Endothelial cell of umbilical vein (primary cell): ENCODE results near the gene USP48. TPM values are rescaled to one million over a fixed set of nuclear protein-coding genes. Genes with fewer than 3 reads are reported as not detected.

Experiments
- BruUV-seq: library from RNA; stranded (reverse); fragments of 400-500 nt; replicated peaks from 2 replicates; lab custom pipeline; 2021; lab: Mats Ljungman, UMichigan
- CTCF ChIA-PET: fragments of 300-600, 350-600 bp; sonication (Branson Sonifier 250); formaldehyde crosslinking; loops from one replicate; lab custom pipeline; 2021; ENCODE audit warnings: antibody characterized with exemption, inconsistent platforms; lab: Charles Lee
- POLR2A ChIA-PET: fragments of 300-600, 350-600 bp; sonication (Branson Sonifier 250); formaldehyde crosslinking; loops from one replicate; lab custom pipeline; 2021; ENCODE audit warnings: antibody characterized with exemption, inconsistent platforms; lab: Charles Lee
- DNase-seq: peaks from one replicate; pipeline ENCODE4 v3.0.0-alpha.2; 2011; ENCODE audit warnings: low read depth, low spot score
- FAIRE-seq: peaks from 2 replicates; lab custom pipeline; 2011; peaks lifted over from hg19 to GRCh38; lab: Jason Lieb, UNC
- H2AFZ ChIP-seq: 2 replicates; pipeline ENCODE4 v1.6.0; 2012; ENCODE audit warnings: low read depth, low read length, control low read depth, inconsistent platforms
- H3K27ac ChIP-seq: 2 replicates; pipeline ENCODE4 v1.5.1; 2011; ENCODE audit warnings: low read depth, mild to moderate bottlenecking, control low read depth, low read length, moderate library complexity; ENCODE audit not compliant: insufficient read depth
- H3K27me3 ChIP-seq, 2 experiments: 2 replicates each; pipeline versions ENCODE4 v1.6.0 to v1.6.1; 2011; ENCODE audit warnings: low read length in 2 of 2, mixed read lengths in 1 of 2; ENCODE audit not compliant: control insufficient read depth in 2 of 2, insufficient read depth in 2 of 2
- H3K36me3 ChIP-seq, 2 experiments: 2 replicates in 1 of 2; 3 replicates in 1 of 2; pipeline ENCODE4 v1.5.1; 2011; ENCODE audit warnings: low read length in 2 of 2, mild to moderate bottlenecking in 1 of 2, moderate library complexity in 1 of 2; ENCODE audit not compliant: control insufficient read depth in 2 of 2, insufficient read depth in 2 of 2; ENCODE audit errors: extremely low read depth in 1 of 2
- H3K4me1 ChIP-seq: 3 replicates; pipeline ENCODE4 v1.5.1; 2011; ENCODE audit warnings: mild to moderate bottlenecking, low read length; ENCODE audit not compliant: control insufficient read depth, insufficient read depth; ENCODE audit errors: extremely low read depth
- H3K4me2 ChIP-seq: 2 replicates; pipeline ENCODE4 v1.6.1; 2011; ENCODE audit warnings: low read length, control low read depth, mixed read lengths; ENCODE audit not compliant: insufficient read depth
- H3K4me3 ChIP-seq, 3 experiments: fragments of 200-600 bp in 1 of 3; sonication (generic), shearing (Covaris generic) in 1 of 3; replicated peaks in 1 of 3; 2 replicates each; pipeline ENCODE4 v1.5.1; 2011 to 2016; ENCODE audit warnings: control low read depth in 3 of 3, low read length in 3 of 3, mild to moderate bottlenecking in 2 of 3, inconsistent platforms in 1 of 3, low read depth in 1 of 3, moderate library complexity in 1 of 3; ENCODE audit not compliant: insufficient read depth in 1 of 3
- H3K79me2 ChIP-seq: 2 replicates; pipeline ENCODE4 v1.6.0; 2012; ENCODE audit warnings: low read length, inconsistent platforms; ENCODE audit not compliant: control insufficient read depth, insufficient read depth
- H3K9ac ChIP-seq: replicated peaks from 2 replicates; pipeline ENCODE3; 2011; ENCODE audit warnings: low read length, control low read depth; ENCODE audit not compliant: insufficient read depth; ENCODE audit errors: extremely low read depth
- H3K9me1 ChIP-seq: replicated peaks from 3 replicates; pipeline ENCODE4 v1.6.0; 2011; ENCODE audit warnings: mild to moderate bottlenecking, low read length; ENCODE audit not compliant: control insufficient read depth, insufficient read depth; ENCODE audit errors: extremely low read depth
- H3K9me3 ChIP-seq: replicated peaks from 2 replicates; pipeline ENCODE4 v1.5.1; 2012; ENCODE audit warnings: low read length, inconsistent platforms; ENCODE audit not compliant: control insufficient read depth, insufficient read depth
- H4K20me1 ChIP-seq: replicated peaks from 2 replicates; pipeline ENCODE3; 2011; ENCODE audit warnings: mild to moderate bottlenecking, low read length; ENCODE audit not compliant: control insufficient read depth, insufficient read depth; ENCODE audit errors: extremely low read depth
- EZH2 ChIP-seq: IDR thresholded peaks from 2 replicates; pipeline ENCODE4 v1.6.1; 2012; ENCODE audit warnings: borderline replicate concordance, low read depth, mild to moderate bottlenecking, moderate library complexity, low read length, inconsistent platforms; ENCODE audit not compliant: severe bottlenecking
- FOS ChIP-seq: IDR thresholded peaks from 2 replicates; pipeline ENCODE4 v1.6.1; 2011; ENCODE audit warnings: mild to moderate bottlenecking, low read length, moderate library complexity, borderline replicate concordance; ENCODE audit not compliant: insufficient read depth
- GATA2 ChIP-seq: IDR thresholded peaks from 2 replicates; pipeline ENCODE4 v1.7.0; 2011; ENCODE audit warnings: low read depth, mild to moderate bottlenecking, moderate library complexity, mixed read lengths, low read length; ENCODE audit not compliant: insufficient read length, insufficient read depth
- JUN ChIP-seq: IDR thresholded peaks from 2 replicates; pipeline ENCODE4 v1.6.1; 2011; ENCODE audit warnings: borderline replicate concordance, low read depth; ENCODE audit not compliant: insufficient read length, insufficient read depth
- MAX ChIP-seq: IDR thresholded peaks from 2 replicates; pipeline ENCODE4 v1.6.1; 2011; ENCODE audit not compliant: insufficient read depth, insufficient read length
- MYC ChIP-seq: IDR thresholded peaks from one replicate; pipeline ENCODE4 v1.6.1; 2011; ENCODE audit warnings: mild to moderate bottlenecking, low read depth, low read length
- POLR2A ChIP-seq: IDR thresholded peaks from 2 replicates; pipeline ENCODE4 v1.6.1; 2012; ENCODE audit warnings: low read depth, mild to moderate bottlenecking, control low read depth, low read length
- POLR2AphosphoS5 ChIP-seq: IDR thresholded peaks from 2 replicates; pipeline ENCODE4 v1.6.1; 2012; ENCODE audit warnings: low read depth, mild to moderate bottlenecking, control low read depth, low read length, moderate library complexity; ENCODE audit not compliant: insufficient read depth
- dilution Hi-C: fragments of 300-500 bp; cut with MboI; formaldehyde crosslinking; loops from one replicate; pipeline ENCODE4 v1.15.0; 2019; ENCODE audit warnings: low sequenced_read_pairs; ENCODE audit not compliant: extremely low pct_ligation_motif_present
- intact Hi-C: fragments of 100-400 bp; cut with micrococcal nuclease; formaldehyde crosslinking; loops from one replicate; pipeline ENCODE4 v1.10.0; 2022
- polyA plus RNA-seq, 4 experiments: library from polyadenylated mRNA; depleted of rRNA in 3 of 4; stranded (reverse) in 3 of 4; unstranded in 1 of 4; fragments of >200 nt; gene quantifications; 2 replicates each; pipeline versions ENCODE4 v1.2.1 to v1.2.3, GENCODE V29; 2011 to 2012; ENCODE audit warnings: missing spikeins in 1 of 4
- total RNA-seq: library from RNA; stranded (reverse); gene quantifications from 2 replicates; pipeline ENCODE4 v1.2.3, GENCODE V29; 2021
- TF ChIP-seq, protein P1 (sequence below), 2 donors: IDR thresholded peaks; 1 replicate in 1 of 2; 2 replicates in 1 of 2; pipeline ENCODE4 v1.5.1; 2011; ENCODE audit warnings: low read length in 2 of 2, mild to moderate bottlenecking in 2 of 2, moderate library complexity in 2 of 2, control low read depth in 1 of 2, inconsistent platforms in 1 of 2, low read depth in 1 of 2; ENCODE audit not compliant: insufficient read depth in 1 of 2; ENCODE audit errors: extremely low read depth in 1 of 2

Gene USP48
- total and polyA plus RNA-seq, 2 donors (not counting 3 experiments of a cell fraction or from before 2014, with no cell fraction given) = 27.2 to 149 TPM

DNA sequence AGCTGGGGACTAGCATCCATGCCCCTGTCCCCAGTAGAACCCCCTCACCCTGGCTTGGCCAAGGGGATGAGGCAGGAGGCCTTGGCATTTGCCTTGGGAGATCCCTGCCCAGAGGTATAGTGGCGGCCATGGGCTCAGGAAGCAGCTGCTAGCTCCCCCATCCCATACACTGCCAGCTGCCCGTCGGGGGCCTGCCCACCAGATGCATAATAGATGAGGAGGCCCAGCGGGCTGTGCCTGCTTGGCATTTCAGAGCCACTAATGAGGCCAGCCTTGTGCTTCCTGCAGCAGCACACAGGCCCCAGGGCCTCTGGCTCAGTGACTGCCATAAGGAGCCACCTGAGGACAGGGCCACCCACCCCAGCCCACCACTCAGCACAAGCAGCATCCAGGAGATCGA is 137.4 kb downstream of the USP48 start:
- no peak for DNase-seq
- TF ChIP-seq JUN = no peak
- no peak for TF ChIP-seq MYC
- no peak for TF ChIP-seq GATA2
- TF ChIP-seq POLR2A = no peak
- TF ChIP-seq FOS = no peak
- no peak for TF ChIP-seq POLR2AphosphoS5
- TF ChIP-seq MAX = no peak

GRCh38 chr1:21644906-21645305 is 138.0 kb downstream of the USP48 start:
- TF ChIP-seq JUN (no peak), MYC (no peak), POLR2AphosphoS5 (no peak), EZH2 (no peak), MAX (no peak), FOS (no peak), POLR2A (no peak), GATA2 (no peak)
- TF ChIP-seq, protein P1, sequence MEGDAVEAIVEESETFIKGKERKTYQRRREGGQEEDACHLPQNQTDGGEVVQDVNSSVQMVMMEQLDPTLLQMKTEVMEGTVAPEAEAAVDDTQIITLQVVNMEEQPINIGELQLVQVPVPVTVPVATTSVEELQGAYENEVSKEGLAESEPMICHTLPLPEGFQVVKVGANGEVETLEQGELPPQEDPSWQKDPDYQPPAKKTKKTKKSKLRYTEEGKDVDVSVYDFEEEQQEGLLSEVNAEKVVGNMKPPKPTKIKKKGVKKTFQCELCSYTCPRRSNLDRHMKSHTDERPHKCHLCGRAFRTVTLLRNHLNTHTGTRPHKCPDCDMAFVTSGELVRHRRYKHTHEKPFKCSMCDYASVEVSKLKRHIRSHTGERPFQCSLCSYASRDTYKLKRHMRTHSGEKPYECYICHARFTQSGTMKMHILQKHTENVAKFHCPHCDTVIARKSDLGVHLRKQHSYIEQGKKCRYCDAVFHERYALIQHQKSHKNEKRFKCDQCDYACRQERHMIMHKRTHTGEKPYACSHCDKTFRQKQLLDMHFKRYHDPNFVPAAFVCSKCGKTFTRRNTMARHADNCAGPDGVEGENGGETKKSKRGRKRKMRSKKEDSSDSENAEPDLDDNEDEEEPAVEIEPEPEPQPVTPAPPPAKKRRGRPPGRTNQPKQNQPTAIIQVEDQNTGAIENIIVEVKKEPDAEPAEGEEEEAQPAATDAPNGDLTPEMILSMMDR (IDR thresholded peaks at IDR 0.05; ENCODE audit: extremely low read depth in 1 of 2, insufficient read depth in 1 of 2, low read depth in 1 of 2, low read length in 2 of 2) = no peak

More for the DNA sequence above, 137.4 kb downstream of the USP48 start:
- H3K9me1 ChIP-seq = no peaks in the 10 kb centered on the region
- BruUV-seq = no TSS peak
- H3K9ac ChIP-seq = no peak overlapping the region
- H3K4me1 ChIP-seq = no peaks in the 10 kb centered on the region
- dilution Hi-C loops = no loop called here
- H4K20me1 ChIP-seq = no peaks in the 10 kb centered on the region
- H3K9me3 ChIP-seq = no peaks in the 10 kb centered on the region
- H2AFZ ChIP-seq = no peak overlapping the region
- no peaks in the 10 kb centered on the region for H3K79me2 ChIP-seq
- ChIA-PET CTCF (interaction anchor here (1.1 to 7.2 kb wide), 3 partner anchors 14 to 275 kb away, joined by 3 to 34 read pairs (median 5); no protein-coding TSS in a partner anchor), POLR2A (no interaction called here)
- no peak overlapping the region for H3K4me2 ChIP-seq
- peaks cover 0 to 2% of the 10 kb centered on the region in 2 experiments for H3K27me3 ChIP-seq
- H3K27ac ChIP-seq = no peak overlapping the region
- intact Hi-C loops = no loop called here
- no peak overlapping the region for H3K4me3 ChIP-seq
- FAIRE-seq = no peak
- no peaks in the 10 kb centered on the region for H3K36me3 ChIP-seq

More at GRCh38 chr1:21644906-21645305, 138.0 kb downstream of the USP48 start:
- DNase-seq = no peak
- no peak overlapping the region for H3K4me3 ChIP-seq
- H3K79me2 ChIP-seq = no peaks in the 10 kb centered on the region
- H3K27me3 ChIP-seq = peaks cover 0 to 5% of the 10 kb centered on the region in 2 experiments
- H3K9me1 ChIP-seq = no peaks in the 10 kb centered on the region
- H3K4me2 ChIP-seq = no peak overlapping the region
- BruUV-seq = no TSS peak
- no peak for FAIRE-seq
- no peaks in the 10 kb centered on the region for H3K36me3 ChIP-seq
- CTCF ChIA-PET = interaction anchor here (1.1 to 7.2 kb wide), 3 partner anchors 15 to 275 kb away, joined by 3 to 34 read pairs (median 5); no protein-coding TSS in a partner anchor
- H4K20me1 ChIP-seq = no peaks in the 10 kb centered on the region
- POLR2A ChIA-PET = no interaction called here
- intact Hi-C loops = no loop called here
- H3K9me3 ChIP-seq = no peaks in the 10 kb centered on the region
- dilution Hi-C loops = no loop called here
- no peak overlapping the region for H3K9ac ChIP-seq
- H2AFZ ChIP-seq = no peak overlapping the region
- H3K4me1 ChIP-seq = no peaks in the 10 kb centered on the region
- H3K27ac ChIP-seq = no peak overlapping the region
